HG02588 (cell line): Measurements from ENCODE around the gene SLC3A2.

ENCODE experiments used
- ATAC-seq: cut with Tn5 transposase; IDR thresholded peaks from one replicate; pipeline ENCODE4 v1.9.1; 2021; ENCODE audit warnings: mild to moderate bottlenecking, moderate library complexity; ENCODE audit not compliant: unreplicated experiment

The SLC3A2 gene

GRCh38 chr11:62880231-62880802 lies 379 bp upstream of the SLC3A2 start:
- peak; percentile 14 for ATAC-seq

GRCh38 chr11:62881579-62882430 lies 1.1 kb downstream of the SLC3A2 start:
- ATAC-seq, result peak; percentile 38

GRCh38 chr11:62882431-62882749 lies 1.7 kb downstream of the SLC3A2 start:
- ATAC-seq, result no peak

- ATAC-seq, result no peak
Measured at GRCh38 chr11:62882788-62883501, 2.2 kb downstream of the SLC3A2 start.

GRCh38 chr11:62883673-62884072 lies 3.0 kb downstream of the SLC3A2 start:
- ATAC-seq, result no peak

- ATAC-seq, result no peak
Measured at GRCh38 chr11:62885137-62885750, 4.5 kb downstream of the SLC3A2 start.

- no peak for ATAC-seq
Measured at GRCh38 chr11:62888406-62888805, 7.7 kb downstream of the SLC3A2 start.

GRCh38 chr11:62889126-62889483 lies 8.4 kb downstream of the SLC3A2 start:
- ATAC-seq, result no peak

GRCh38 chr11:62889484-62890437 lies 9.1 kb downstream of the SLC3A2 start:
- no peak for ATAC-seq

- ATAC-seq, result no peak
Measured at GRCh38 chr11:62892077-62892922, 11.6 kb downstream of the SLC3A2 start.

GRCh38 chr11:62895501-62895900 lies 14.8 kb downstream of the SLC3A2 start:
- no peak for ATAC-seq

GRCh38 chr11:62896049-62896448 lies 15.4 kb downstream of the SLC3A2 start:
- ATAC-seq, result no peak

GRCh38 chr11:62897311-62897710 lies 16.6 kb downstream of the SLC3A2 start:
- ATAC-seq, result no peak

GRCh38 chr11:62898027-62898426 lies 17.3 kb downstream of the SLC3A2 start:
- no peak for ATAC-seq

- no peak for ATAC-seq
Measured at GRCh38 chr11:62902932-62903331, 22.2 kb downstream of the SLC3A2 start.

GRCh38 chr11:62905296-62905695 lies 24.6 kb downstream of the SLC3A2 start:
- no peak for ATAC-seq

GRCh38 chr11:62905927-62906531 lies 25.3 kb downstream of the SLC3A2 start:
- ATAC-seq, result no peak

- ATAC-seq, result no peak
Measured at GRCh38 chr11:62908468-62909072, 27.9 kb downstream of the SLC3A2 start.
